SK-N-SH treated with all-trans-retinoic acid at 6 μM for 48 hours (cell line): Measurements from ENCODE around the gene ARSG.

Experiments used
- ATAC-seq: fragments of 200-7000 bp; cut with Tn5 transposase; 3 replicates; pipeline ENCODE4 v1.9.1; 2020; ENCODE audit warnings: mild to moderate bottlenecking, moderate library complexity
- BACH2 ChIP-seq: fragments of 250-450 bp; sonication (Bioruptor Pico); IDR thresholded peaks from 2 replicates; pipeline ENCODE4 v1.9.0; 2021; ENCODE audit warnings: mild to moderate bottlenecking, borderline replicate concordance
- CSDC2 ChIP-seq: fragments of 250-450 bp; sonication (Bioruptor Pico); IDR thresholded peaks from 2 replicates; pipeline ENCODE4 v1.5.0; 2020; ENCODE audit warnings: mild to moderate bottlenecking, moderate library complexity
- ESRRG ChIP-seq: fragments of 250-450 bp; sonication (Bioruptor Pico); IDR thresholded peaks from 2 replicates; pipeline ENCODE4 v1.6.1; 2021; ENCODE audit warnings: mild to moderate bottlenecking
- GLIS3 ChIP-seq: fragments of 250-450 bp; sonication (Bioruptor Pico); IDR thresholded peaks from 2 replicates; pipeline ENCODE4 v1.5.0; 2020; ENCODE audit warnings: mild to moderate bottlenecking, moderate library complexity
- ISL1 ChIP-seq: fragments of 250-450 bp; sonication (Bioruptor Pico); IDR thresholded peaks from 2 replicates; pipeline ENCODE4 v2.1.2; 2022; ENCODE audit warnings: mild to moderate bottlenecking, moderate library complexity
- PPARA ChIP-seq: fragments of 250-450 bp; sonication (Bioruptor Pico); IDR thresholded peaks from 2 replicates; pipeline ENCODE4 v1.5.0; 2020; ENCODE audit warnings: mild to moderate bottlenecking, borderline replicate concordance
- RARB ChIP-seq: fragments of 250-450 bp; sonication (Bioruptor Pico); IDR thresholded peaks from 2 replicates; pipeline ENCODE4 v1.8.0; 2021; ENCODE audit warnings: mild to moderate bottlenecking, moderate library complexity
- TCF4 ChIP-seq: fragments of 250-450 bp; sonication (Bioruptor Pico); IDR thresholded peaks from 2 replicates; pipeline ENCODE4 v1.8.0; 2021; ENCODE audit warnings: mild to moderate bottlenecking, moderate library complexity, borderline replicate concordance
- TOX ChIP-seq: fragments of 250-450 bp; sonication (Bioruptor Pico); IDR thresholded peaks from 2 replicates; pipeline ENCODE4 v1.8.0; 2021; ENCODE audit warnings: mild to moderate bottlenecking, moderate library complexity, borderline replicate concordance
- ZC3H10 ChIP-seq: fragments of 250-450 bp; sonication (Bioruptor Pico); IDR thresholded peaks from 2 replicates; pipeline ENCODE4 v1.5.1; 2021; ENCODE audit warnings: mild to moderate bottlenecking, moderate library complexity
- ZFP3 ChIP-seq: fragments of 250-450 bp; sonication (Bioruptor Pico); IDR thresholded peaks from 2 replicates; pipeline ENCODE4 v1.5.0; 2020; ENCODE audit warnings: mild to moderate bottlenecking, moderate library complexity
- ZFP30 ChIP-seq: fragments of 450-650 bp; formaldehyde crosslinking; IDR thresholded peaks from 2 replicates; pipeline ENCODE4 v1.5.0; 2022; ENCODE audit warnings: mild to moderate bottlenecking, moderate library complexity
- ZNF565 ChIP-seq: fragments of 450-650 bp; formaldehyde crosslinking; conservative IDR thresholded peaks from 2 replicates; pipeline ENCODE4 v1.5.0; 2020; ENCODE audit warnings: low read depth, mild to moderate bottlenecking, moderate library complexity
- ZNF70 ChIP-seq: fragments of 450-650 bp; formaldehyde crosslinking; IDR thresholded peaks from 2 replicates; pipeline ENCODE4 v1.5.0; 2020; ENCODE audit warnings: mild to moderate bottlenecking, moderate library complexity
- ZNF8 ChIP-seq: fragments of 450-650 bp; formaldehyde crosslinking; IDR thresholded peaks from 2 replicates; pipeline ENCODE4 v1.5.0; 2020; ENCODE audit warnings: mild to moderate bottlenecking, moderate library complexity
- TF ChIP-seq, protein P1 (sequence below): fragments of 250-450 bp; sonication (Bioruptor Pico); IDR thresholded peaks from 2 replicates; pipeline ENCODE4 v1.5.0; 2020; ENCODE audit warnings: mild to moderate bottlenecking, moderate library complexity
- TF ChIP-seq, protein P2 (sequence below): fragments of 250-450 bp; sonication (Bioruptor Pico); IDR thresholded peaks from 2 replicates; pipeline ENCODE4 v1.5.1; 2020; ENCODE audit warnings: low read depth, mild to moderate bottlenecking, moderate library complexity
- TF ChIP-seq, protein P3 (sequence below): fragments of 250-450 bp; sonication (Bioruptor Pico); IDR thresholded peaks from 2 replicates; pipeline ENCODE4 v1.8.0; 2021; ENCODE audit warnings: low read depth, mild to moderate bottlenecking, moderate library complexity, borderline replicate concordance
- TF ChIP-seq, protein P4 (sequence below): fragments of 250-450 bp; sonication (Bioruptor Pico); IDR thresholded peaks from 2 replicates; pipeline ENCODE4 v1.8.0; 2020; ENCODE audit warnings: mild to moderate bottlenecking, moderate library complexity, borderline replicate concordance

The ARSG gene

DNA sequence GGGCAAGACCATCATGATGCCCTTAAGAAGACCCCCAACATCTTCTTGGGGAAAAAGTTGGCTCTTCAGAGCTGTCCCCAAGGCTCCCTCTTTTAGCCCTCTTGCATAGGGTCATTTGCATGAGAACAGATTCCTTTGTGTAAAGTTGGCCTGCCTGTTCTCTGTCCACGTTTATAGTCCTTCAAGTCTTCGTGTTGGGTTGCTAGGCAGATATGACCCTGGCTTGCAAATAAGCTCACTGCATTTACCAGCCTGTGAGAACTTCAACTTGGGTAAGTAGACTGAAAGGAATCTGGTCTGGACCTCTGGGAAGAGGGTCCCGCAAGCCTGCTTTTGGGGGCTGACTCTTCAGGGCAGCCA is 2.9 kb downstream of the ARSG start:
- TF ChIP-seq, protein P1, sequence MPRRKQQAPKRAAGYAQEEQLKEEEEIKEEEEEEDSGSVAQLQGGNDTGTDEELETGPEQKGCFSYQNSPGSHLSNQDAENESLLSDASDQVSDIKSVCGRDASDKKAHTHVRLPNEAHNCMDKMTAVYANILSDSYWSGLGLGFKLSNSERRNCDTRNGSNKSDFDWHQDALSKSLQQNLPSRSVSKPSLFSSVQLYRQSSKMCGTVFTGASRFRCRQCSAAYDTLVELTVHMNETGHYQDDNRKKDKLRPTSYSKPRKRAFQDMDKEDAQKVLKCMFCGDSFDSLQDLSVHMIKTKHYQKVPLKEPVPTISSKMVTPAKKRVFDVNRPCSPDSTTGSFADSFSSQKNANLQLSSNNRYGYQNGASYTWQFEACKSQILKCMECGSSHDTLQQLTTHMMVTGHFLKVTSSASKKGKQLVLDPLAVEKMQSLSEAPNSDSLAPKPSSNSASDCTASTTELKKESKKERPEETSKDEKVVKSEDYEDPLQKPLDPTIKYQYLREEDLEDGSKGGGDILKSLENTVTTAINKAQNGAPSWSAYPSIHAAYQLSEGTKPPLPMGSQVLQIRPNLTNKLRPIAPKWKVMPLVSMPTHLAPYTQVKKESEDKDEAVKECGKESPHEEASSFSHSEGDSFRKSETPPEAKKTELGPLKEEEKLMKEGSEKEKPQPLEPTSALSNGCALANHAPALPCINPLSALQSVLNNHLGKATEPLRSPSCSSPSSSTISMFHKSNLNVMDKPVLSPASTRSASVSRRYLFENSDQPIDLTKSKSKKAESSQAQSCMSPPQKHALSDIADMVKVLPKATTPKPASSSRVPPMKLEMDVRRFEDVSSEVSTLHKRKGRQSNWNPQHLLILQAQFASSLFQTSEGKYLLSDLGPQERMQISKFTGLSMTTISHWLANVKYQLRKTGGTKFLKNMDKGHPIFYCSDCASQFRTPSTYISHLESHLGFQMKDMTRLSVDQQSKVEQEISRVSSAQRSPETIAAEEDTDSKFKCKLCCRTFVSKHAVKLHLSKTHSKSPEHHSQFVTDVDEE (CRISPR knock-in tag) = no peak
- TF ChIP-seq RARB (CRISPR knock-in tag) (no peak), TOX (CRISPR knock-in tag) (no peak), ZNF565 (no peak), TCF4 (CRISPR knock-in tag) (no peak), ISL1 (no peak), ZFP3 (CRISPR knock-in tag) (no peak), CSDC2 (CRISPR knock-in tag) (no peak), ZC3H10 (CRISPR knock-in tag) (no peak), PPARA (CRISPR knock-in tag) (no peak), GLIS3 (CRISPR knock-in tag) (no peak), ZNF8 (CRISPR knock-in tag) (no peak)
- TF ChIP-seq, protein P2, sequence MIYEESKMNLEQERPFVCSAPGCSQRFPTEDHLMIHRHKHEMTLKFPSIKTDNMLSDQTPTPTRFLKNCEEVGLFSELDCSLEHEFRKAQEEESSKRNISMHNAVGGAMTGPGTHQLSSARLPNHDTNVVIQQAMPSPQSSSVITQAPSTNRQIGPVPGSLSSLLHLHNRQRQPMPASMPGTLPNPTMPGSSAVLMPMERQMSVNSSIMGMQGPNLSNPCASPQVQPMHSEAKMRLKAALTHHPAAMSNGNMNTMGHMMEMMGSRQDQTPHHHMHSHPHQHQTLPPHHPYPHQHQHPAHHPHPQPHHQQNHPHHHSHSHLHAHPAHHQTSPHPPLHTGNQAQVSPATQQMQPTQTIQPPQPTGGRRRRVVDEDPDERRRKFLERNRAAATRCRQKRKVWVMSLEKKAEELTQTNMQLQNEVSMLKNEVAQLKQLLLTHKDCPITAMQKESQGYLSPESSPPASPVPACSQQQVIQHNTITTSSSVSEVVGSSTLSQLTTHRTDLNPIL (CRISPR knock-in tag) = no peak
- ATAC-seq = no peak

DNA sequence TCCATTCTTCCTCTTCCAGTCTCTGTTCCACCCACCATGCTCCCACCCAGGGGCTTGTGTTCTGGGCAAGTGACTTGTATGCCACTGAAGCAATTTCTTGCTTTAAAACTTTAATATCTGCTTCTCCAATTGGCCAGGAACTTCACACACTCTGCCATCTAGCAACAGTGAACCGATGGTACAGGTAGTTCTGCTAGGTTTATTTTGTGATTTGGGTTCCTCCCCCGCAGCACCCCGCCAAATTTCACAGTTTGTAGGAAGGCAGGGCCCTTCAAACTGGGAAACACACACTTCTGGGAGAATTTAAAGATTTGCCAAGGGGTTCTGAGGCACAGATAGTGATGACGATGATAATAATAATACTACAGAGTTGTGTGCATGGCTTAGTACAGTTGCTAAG is 3.3 kb downstream of the ARSG start:
- ATAC-seq = no peak

DNA sequence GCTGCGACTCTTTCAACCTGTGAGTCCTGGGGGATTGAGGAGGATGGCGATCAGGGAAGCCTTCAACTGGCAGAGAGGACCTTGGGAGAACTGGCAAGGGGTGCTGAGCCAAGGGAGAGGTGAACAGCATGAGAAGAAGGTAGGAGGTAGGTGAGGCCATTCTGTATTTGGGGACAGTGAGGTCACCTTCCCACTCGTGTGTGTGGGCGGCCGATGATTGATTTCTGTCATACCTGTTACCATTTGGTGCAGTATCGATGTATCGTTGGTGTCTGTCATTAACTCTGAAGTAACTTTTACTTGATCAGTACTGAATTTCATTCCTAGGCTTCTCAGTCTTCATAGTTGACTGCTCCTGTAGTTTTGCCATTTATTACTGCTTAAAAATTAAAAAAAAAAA is 3.8 kb downstream of the ARSG start:
- no peak for ATAC-seq
- TF ChIP-seq ESRRG (CRISPR knock-in tag) (no peak), ZC3H10 (CRISPR knock-in tag) (no peak), PPARA (CRISPR knock-in tag) (no peak)
- TF ChIP-seq, protein P2 (CRISPR knock-in tag) = no peak

More for the DNA sequence above, 3.3 kb downstream of the ARSG start:
- TF ChIP-seq, protein P2 (CRISPR knock-in tag) = no peak

DNA sequence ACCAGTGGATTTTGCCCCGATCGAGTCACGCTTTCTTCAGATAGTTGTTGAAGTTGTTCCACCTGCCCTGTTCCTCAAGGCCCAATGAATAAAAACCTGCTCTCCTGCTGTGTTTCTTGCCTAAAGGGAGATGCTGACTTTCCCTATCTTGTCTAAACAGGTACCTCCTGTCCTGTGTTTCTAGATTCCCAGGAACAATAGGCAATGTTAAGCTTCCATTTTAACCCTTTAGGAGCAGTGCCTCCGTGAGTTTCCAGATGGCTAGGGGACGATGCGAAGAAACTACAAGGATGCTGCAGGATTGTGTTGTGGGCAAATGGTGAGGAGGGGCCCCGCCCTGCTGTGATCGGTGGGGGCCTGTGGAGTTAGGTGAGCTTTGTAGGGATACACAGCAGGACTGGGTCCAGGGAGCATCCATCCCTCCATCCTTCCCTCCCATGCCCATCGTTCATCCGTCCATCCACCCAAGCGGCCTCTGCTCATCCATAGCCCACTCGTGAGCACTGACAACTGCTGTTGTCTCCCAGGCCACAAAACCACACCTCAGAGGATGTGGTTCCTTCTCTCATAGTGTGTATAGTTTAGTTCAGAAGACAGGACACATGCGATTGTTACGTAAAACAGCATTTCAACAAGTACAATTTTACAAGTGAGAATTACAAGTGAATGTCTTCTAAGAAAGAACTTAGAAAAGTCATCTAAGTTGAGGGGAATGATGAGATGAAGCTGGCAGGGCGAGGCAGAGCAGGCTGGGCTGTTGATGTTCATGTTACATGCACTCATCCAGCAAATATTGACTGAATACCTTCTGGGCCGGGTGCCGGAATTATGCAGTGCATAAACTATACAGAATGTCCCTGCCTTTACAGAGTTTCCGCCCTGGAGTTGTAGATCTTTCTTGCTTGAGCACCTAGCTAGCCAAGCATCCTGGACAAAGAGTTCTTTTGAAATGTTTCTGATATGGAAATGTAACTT is 5.2 kb downstream of the ARSG start:
- TF ChIP-seq ZNF565 (no peak), ZNF8 (CRISPR knock-in tag) (no peak), ISL1 (no peak), ZFP3 (CRISPR knock-in tag) (no peak), ZFP30 (CRISPR knock-in tag) (no peak), GLIS3 (CRISPR knock-in tag) (no peak), ESRRG (CRISPR knock-in tag) (no peak), PPARA (CRISPR knock-in tag) (no peak), ZNF70 (CRISPR knock-in tag) (no peak)
- no peak for ATAC-seq

DNA sequence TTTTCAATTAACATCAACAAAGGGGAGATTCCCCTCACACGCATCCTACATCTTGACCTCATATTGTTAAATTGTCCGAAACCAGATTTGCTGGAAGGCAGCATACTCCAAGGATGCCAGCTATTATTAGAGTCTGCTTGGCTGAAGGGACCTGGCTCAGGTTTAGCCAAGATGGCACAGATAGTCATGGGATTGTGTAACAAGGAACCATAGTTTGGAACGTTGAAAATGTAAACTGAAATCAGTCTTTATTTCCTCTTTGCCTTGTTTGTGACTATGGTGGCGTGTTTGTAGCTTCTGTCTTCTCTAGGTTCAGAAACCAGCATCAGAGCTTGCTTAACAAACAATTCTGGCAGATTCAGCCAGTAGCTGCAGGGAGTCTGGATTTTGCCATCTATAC is 5.9 kb downstream of the ARSG start:
- TF ChIP-seq, protein P3, sequence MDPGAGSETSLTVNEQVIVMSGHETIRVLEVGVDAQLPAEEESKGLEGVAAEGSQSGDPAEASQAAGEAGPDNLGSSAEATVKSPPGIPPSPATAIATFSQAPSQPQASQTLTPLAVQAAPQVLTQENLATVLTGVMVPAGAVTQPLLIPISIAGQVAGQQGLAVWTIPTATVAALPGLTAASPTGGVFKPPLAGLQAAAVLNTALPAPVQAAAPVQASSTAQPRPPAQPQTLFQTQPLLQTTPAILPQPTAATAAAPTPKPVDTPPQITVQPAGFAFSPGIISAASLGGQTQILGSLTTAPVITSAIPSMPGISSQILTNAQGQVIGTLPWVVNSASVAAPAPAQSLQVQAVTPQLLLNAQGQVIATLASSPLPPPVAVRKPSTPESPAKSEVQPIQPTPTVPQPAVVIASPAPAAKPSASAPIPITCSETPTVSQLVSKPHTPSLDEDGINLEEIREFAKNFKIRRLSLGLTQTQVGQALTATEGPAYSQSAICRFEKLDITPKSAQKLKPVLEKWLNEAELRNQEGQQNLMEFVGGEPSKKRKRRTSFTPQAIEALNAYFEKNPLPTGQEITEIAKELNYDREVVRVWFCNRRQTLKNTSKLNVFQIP (CRISPR knock-in tag) = no peak
- TF ChIP-seq, protein P4, sequence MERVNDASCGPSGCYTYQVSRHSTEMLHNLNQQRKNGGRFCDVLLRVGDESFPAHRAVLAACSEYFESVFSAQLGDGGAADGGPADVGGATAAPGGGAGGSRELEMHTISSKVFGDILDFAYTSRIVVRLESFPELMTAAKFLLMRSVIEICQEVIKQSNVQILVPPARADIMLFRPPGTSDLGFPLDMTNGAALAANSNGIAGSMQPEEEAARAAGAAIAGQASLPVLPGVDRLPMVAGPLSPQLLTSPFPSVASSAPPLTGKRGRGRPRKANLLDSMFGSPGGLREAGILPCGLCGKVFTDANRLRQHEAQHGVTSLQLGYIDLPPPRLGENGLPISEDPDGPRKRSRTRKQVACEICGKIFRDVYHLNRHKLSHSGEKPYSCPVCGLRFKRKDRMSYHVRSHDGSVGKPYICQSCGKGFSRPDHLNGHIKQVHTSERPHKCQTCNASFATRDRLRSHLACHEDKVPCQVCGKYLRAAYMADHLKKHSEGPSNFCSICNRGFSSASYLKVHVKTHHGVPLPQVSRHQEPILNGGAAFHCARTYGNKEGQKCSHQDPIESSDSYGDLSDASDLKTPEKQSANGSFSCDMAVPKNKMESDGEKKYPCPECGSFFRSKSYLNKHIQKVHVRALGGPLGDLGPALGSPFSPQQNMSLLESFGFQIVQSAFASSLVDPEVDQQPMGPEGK (CRISPR knock-in tag) = no peak
- no peak for TF ChIP-seq CSDC2 (CRISPR knock-in tag)
- TF ChIP-seq RARB (CRISPR knock-in tag) = no peak
- no peak for TF ChIP-seq BACH2 (CRISPR knock-in tag)
- no peak for TF ChIP-seq ESRRG (CRISPR knock-in tag)
- no peak for ATAC-seq
